IPS-20b (cell line): ENCODE results near the gene PLCD4.

ENCODE experiments used
- H3K27ac ChIP-seq: one replicate; pipeline ENCODE4 v1.5.1; 2013; ENCODE audit warnings: low read length
- H3K27me3 ChIP-seq: 2 replicates; pipeline ENCODE4 v1.6.1; 2013; ENCODE audit warnings: mild to moderate bottlenecking, low read length, inconsistent platforms; ENCODE audit not compliant: insufficient read depth
- H3K36me3 ChIP-seq: 2 replicates; pipeline ENCODE4 v1.6.1; 2013; ENCODE audit warnings: low read depth, mild to moderate bottlenecking, inconsistent platforms, low read length, moderate library complexity; ENCODE audit not compliant: insufficient read depth
- H3K4me1 ChIP-seq: 2 replicates; pipeline ENCODE4 v1.6.1; 2013; ENCODE audit warnings: mild to moderate bottlenecking, control low read depth, inconsistent platforms, low read length, moderate library complexity; ENCODE audit not compliant: insufficient read depth
- H3K4me3 ChIP-seq: 2 replicates; pipeline ENCODE4 v1.5.1; 2013; ENCODE audit warnings: mild to moderate bottlenecking, low read length, inconsistent platforms
- H3K9ac ChIP-seq: 2 replicates; pipeline ENCODE4 v1.6.1; 2013; ENCODE audit warnings: low read depth, mild to moderate bottlenecking, inconsistent platforms, low read length, moderate library complexity
- H3K9me3 ChIP-seq: 2 replicates; pipeline ENCODE4 v1.6.1; 2013; ENCODE audit warnings: mild to moderate bottlenecking, low read depth, low read length, inconsistent platforms; ENCODE audit not compliant: insufficient read depth

The PLCD4 gene

GRCh38 chr2:218626369-218626768 lies 18.7 kb downstream of the PLCD4 start:
- Histone ChIP-seq H3K27ac (no peak overlapping the region), H3K4me1 (no peaks in the 10 kb centered on the region), H3K9ac (no peak overlapping the region), H3K36me3 (no peaks in the 10 kb centered on the region), H3K4me3 (no peak overlapping the region), H3K9me3 (no peaks in the 10 kb centered on the region), H3K27me3 (no peaks in the 10 kb centered on the region)

- H3K27me3 ChIP-seq, result no peaks in the 10 kb centered on the region
- no peaks in the 10 kb centered on the region for H3K9me3 ChIP-seq
- H3K4me3 ChIP-seq, result no peak overlapping the region
- H3K4me1 ChIP-seq, result no peaks in the 10 kb centered on the region
- H3K9ac ChIP-seq, result no peak overlapping the region
- H3K36me3 ChIP-seq, result no peaks in the 10 kb centered on the region
- H3K27ac ChIP-seq, result no peak overlapping the region
Observed at GRCh38 chr2:218627939-218628338, 20.2 kb downstream of the PLCD4 start.

- Histone ChIP-seq H3K9ac (no peak overlapping the region), H3K27ac (no peak overlapping the region), H3K36me3 (peaks cover 34% of the 10 kb centered on the region), H3K9me3 (no peaks in the 10 kb centered on the region), H3K4me1 (no peaks in the 10 kb centered on the region), H3K4me3 (no peak overlapping the region), H3K27me3 (no peaks in the 10 kb centered on the region)
Observed at GRCh38 chr2:218631837-218632236, 24.1 kb downstream of the PLCD4 start.

- Histone ChIP-seq H3K27ac (no peak overlapping the region), H3K4me1 (no peaks in the 10 kb centered on the region), H3K9ac (no peak overlapping the region), H3K4me3 (no peak overlapping the region), H3K36me3 (peaks cover 71% of the 10 kb centered on the region), H3K9me3 (no peaks in the 10 kb centered on the region), H3K27me3 (no peaks in the 10 kb centered on the region)
Observed at GRCh38 chr2:218635719-218636118, 28.0 kb downstream of the PLCD4 start.

GRCh38 chr2:218638372-218638771 lies 30.7 kb downstream of the PLCD4 start:
- no peak overlapping the region for H3K9ac ChIP-seq
- no peaks in the 10 kb centered on the region for H3K9me3 ChIP-seq
- H3K27ac ChIP-seq, result no peak overlapping the region
- H3K36me3 ChIP-seq, result peaks cover 93% of the 10 kb centered on the region
- no peaks in the 10 kb centered on the region for H3K4me1 ChIP-seq
- H3K27me3 ChIP-seq, result no peaks in the 10 kb centered on the region
- no peak overlapping the region for H3K4me3 ChIP-seq

- H3K4me1 ChIP-seq, result no peaks in the 10 kb centered on the region
- no peak overlapping the region for H3K27ac ChIP-seq
- H3K9ac ChIP-seq, result no peak overlapping the region
- H3K27me3 ChIP-seq, result no peaks in the 10 kb centered on the region
- peaks cover 95% of the 10 kb centered on the region for H3K36me3 ChIP-seq
- no peak overlapping the region for H3K4me3 ChIP-seq
- H3K9me3 ChIP-seq, result no peaks in the 10 kb centered on the region
Observed at GRCh38 chr2:218642121-218642656, 34.5 kb downstream of the PLCD4 start.

- Histone ChIP-seq H3K27ac (no peak overlapping the region), H3K9me3 (no peaks in the 10 kb centered on the region), H3K4me1 (no peaks in the 10 kb centered on the region), H3K4me3 (no peak overlapping the region), H3K27me3 (no peaks in the 10 kb centered on the region), H3K9ac (no peak overlapping the region), H3K36me3 (peaks cover 95% of the 10 kb centered on the region)
Observed at GRCh38 chr2:218642786-218643185, 35.1 kb downstream of the PLCD4 start.

- H3K27ac ChIP-seq, result no peak overlapping the region
- no peaks in the 10 kb centered on the region for H3K9me3 ChIP-seq
- H3K36me3 ChIP-seq, result peaks cover 95% of the 10 kb centered on the region
- H3K9ac ChIP-seq, result no peak overlapping the region
- no peaks in the 10 kb centered on the region for H3K4me1 ChIP-seq
- no peaks in the 10 kb centered on the region for H3K27me3 ChIP-seq
- no peak overlapping the region for H3K4me3 ChIP-seq
Observed at GRCh38 chr2:218643751-218644310, 36.1 kb downstream of the PLCD4 start.

GRCh38 chr2:218644721-218645120 lies 37.0 kb downstream of the PLCD4 start:
- Histone ChIP-seq H3K9ac (no peak overlapping the region), H3K27ac (no peak overlapping the region), H3K4me3 (no peak overlapping the region), H3K36me3 (peaks cover 95% of the 10 kb centered on the region), H3K4me1 (no peaks in the 10 kb centered on the region), H3K9me3 (no peaks in the 10 kb centered on the region), H3K27me3 (no peaks in the 10 kb centered on the region)

GRCh38 chr2:218645126-218645525 lies 37.4 kb downstream of the PLCD4 start:
- no peak overlapping the region for H3K9ac ChIP-seq
- H3K27ac ChIP-seq, result no peak overlapping the region
- no peak overlapping the region for H3K4me3 ChIP-seq
- no peaks in the 10 kb centered on the region for H3K27me3 ChIP-seq
- H3K4me1 ChIP-seq, result no peaks in the 10 kb centered on the region
- H3K9me3 ChIP-seq, result no peaks in the 10 kb centered on the region
- H3K36me3 ChIP-seq, result peaks cover 96% of the 10 kb centered on the region

- Histone ChIP-seq H3K9ac (no peak overlapping the region), H3K4me3 (no peak overlapping the region), H3K27me3 (no peaks in the 10 kb centered on the region), H3K9me3 (no peaks in the 10 kb centered on the region), H3K4me1 (no peaks in the 10 kb centered on the region), H3K27ac (no peak overlapping the region), H3K36me3 (peaks cover 98% of the 10 kb centered on the region)
Observed at GRCh38 chr2:218648088-218648786, 40.5 kb downstream of the PLCD4 start.

GRCh38 chr2:218648787-218649100 lies 41.0 kb downstream of the PLCD4 start:
- Histone ChIP-seq H3K9ac (no peak overlapping the region), H3K27me3 (no peaks in the 10 kb centered on the region), H3K4me1 (no peaks in the 10 kb centered on the region), H3K4me3 (no peak overlapping the region), H3K36me3 (peaks cover 98% of the 10 kb centered on the region), H3K9me3 (no peaks in the 10 kb centered on the region), H3K27ac (no peak overlapping the region)
